ENCODE results near the gene GTF2B.

DNA sequence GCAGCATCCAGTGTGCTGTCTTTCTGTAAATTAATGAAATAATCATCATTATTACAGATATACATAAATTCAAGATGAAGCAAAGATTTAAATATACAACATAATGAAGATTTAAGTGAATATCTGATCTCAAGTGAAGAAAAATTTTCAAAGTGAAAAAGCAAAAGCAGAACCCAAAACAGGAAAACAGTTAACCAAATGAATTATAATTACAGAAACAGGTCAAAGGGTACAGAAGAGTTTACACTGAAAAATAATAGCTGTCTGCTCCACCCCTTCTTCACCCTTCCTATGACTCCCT is 44.8 kb upstream of the GTF2B start:
- TF ChIP-seq, protein P1, sequence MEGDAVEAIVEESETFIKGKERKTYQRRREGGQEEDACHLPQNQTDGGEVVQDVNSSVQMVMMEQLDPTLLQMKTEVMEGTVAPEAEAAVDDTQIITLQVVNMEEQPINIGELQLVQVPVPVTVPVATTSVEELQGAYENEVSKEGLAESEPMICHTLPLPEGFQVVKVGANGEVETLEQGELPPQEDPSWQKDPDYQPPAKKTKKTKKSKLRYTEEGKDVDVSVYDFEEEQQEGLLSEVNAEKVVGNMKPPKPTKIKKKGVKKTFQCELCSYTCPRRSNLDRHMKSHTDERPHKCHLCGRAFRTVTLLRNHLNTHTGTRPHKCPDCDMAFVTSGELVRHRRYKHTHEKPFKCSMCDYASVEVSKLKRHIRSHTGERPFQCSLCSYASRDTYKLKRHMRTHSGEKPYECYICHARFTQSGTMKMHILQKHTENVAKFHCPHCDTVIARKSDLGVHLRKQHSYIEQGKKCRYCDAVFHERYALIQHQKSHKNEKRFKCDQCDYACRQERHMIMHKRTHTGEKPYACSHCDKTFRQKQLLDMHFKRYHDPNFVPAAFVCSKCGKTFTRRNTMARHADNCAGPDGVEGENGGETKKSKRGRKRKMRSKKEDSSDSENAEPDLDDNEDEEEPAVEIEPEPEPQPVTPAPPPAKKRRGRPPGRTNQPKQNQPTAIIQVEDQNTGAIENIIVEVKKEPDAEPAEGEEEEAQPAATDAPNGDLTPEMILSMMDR (IDR thresholded peaks at IDR 0.05) = no peak
- no peak for TF ChIP-seq POLR2A (IDR thresholded peaks at IDR 0.05)
- TF ChIP-seq POLR2AphosphoS5 (IDR thresholded peaks at IDR 0.05) = no peak

Measured in transverse colon (tissue), 4 donors.